Amygdala (tissue), 56 donors: ENCODE measurements around the gene NEDD8.
A peak's percentile ranks its signal among the peaks of the same experiment; 100 is the strongest.
"Not testable (repeated sequence)": the region's sequence is repeated elsewhere in the genome, so short reads cannot be mapped to it uniquely, and the experiment has no call there.

Experiments used
- DNase-seq, 56 donors: peaks; one replicate each; lab custom pipeline; 2025; lab: John Stamatoyannopoulos, UW

NEDD8 gene

DNA sequence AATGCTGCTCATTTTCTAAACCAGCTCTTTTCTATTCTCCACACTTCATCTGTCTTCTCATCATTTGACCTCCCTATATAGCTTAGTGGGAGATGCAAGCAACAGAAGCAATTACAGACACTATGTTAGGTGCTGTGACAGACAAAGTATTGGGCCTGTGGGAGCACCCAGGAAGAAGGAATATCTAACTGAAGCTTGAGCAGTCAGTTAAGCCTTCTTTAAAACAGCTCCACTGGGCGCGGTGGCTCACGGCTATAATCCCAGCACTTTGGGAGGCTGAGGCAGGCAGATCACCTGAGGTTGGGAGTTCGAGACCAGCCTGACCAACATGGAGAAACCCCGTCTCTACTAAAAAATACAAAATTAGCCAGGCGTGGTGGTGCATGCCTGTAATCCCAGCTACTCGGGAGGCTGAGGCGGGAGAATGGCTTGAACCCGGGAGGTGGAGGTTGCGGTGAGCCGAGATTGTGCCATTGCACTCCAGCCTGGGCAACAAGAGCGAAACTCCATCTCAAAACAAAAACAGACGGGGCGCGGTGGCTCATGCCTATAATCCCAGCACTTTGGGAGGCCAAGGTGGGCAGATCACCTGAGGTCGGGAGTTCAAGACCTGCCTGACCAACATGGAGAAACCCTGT, 28.8 kb downstream of the NEDD8 start:
- not testable (repeated sequence) for DNase-seq

DNA sequence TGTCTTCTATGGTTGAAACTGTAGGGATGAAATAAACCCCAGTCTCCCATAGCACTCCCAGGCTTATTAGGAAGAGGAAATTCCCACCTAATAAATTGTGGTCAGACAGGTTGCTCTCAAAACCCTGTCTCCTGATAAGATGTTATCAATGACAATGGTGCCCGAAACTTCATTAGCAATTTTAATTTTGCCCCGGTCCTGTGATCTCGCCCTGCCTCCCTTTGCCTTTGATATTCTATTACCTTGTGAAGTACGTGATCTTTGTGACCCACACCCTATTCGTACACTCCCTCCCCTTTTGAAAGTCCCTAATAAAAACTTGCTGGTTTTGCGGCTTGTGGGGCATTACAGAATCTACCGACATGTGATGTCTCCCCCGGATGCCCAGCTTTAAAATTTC, 29.6 kb downstream of the NEDD8 start:
- not testable (repeated sequence) for DNase-seq

DNA sequence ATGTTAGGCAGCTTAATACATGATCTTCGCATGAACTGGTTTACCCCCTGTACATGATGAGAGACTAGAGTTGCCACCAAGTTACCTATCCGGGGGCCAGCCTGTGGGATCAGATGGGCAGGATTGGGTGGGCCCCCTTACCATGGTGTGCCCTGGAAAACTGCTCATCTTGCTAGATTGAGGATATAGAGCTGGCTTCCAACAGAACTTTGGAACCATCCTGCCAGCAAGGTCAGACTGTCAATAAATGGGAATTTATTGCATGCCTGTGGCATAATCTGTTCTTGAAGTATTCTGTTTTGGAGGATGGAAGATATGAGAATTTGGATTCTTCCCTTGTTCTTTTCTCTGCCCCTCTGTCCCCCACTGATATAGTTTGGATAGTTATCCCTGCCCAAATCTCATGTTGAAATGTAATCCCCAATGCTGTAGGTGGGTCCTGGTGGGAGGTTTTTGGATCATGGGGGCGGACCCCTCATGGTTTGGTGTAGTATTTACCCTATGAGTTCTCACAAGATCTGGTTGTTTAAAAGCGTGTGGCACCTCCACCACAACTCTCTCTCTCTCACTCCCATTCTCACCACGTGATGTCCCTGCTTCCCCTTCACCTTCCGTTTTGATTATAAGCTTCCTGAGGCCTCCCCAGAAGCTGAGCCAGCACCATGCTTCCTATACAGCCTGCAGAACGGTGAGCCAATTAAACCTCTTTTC, 33.2 kb downstream of the NEDD8 start:
- DNase-seq = no peak

DNA sequence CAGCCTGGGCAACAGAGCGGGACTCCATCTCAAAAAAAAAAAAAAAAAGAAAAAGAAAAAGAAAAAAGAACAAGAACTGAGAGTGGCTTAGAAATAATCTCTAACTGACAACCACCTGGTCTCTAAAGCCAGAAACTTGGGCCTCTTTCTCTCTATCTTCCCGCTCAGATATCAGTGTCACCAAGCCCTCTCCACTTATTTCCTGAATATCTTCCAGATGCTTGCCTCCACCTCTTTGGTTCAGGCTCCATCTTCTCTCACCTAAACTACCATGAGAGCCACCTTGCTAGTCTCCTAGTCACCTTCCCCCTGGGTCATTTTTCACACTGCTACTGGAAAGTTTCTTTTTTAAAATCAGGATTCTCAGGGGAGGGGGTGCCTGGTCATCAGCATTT, 35.1 kb downstream of the NEDD8 start:
- no peak for DNase-seq

DNA sequence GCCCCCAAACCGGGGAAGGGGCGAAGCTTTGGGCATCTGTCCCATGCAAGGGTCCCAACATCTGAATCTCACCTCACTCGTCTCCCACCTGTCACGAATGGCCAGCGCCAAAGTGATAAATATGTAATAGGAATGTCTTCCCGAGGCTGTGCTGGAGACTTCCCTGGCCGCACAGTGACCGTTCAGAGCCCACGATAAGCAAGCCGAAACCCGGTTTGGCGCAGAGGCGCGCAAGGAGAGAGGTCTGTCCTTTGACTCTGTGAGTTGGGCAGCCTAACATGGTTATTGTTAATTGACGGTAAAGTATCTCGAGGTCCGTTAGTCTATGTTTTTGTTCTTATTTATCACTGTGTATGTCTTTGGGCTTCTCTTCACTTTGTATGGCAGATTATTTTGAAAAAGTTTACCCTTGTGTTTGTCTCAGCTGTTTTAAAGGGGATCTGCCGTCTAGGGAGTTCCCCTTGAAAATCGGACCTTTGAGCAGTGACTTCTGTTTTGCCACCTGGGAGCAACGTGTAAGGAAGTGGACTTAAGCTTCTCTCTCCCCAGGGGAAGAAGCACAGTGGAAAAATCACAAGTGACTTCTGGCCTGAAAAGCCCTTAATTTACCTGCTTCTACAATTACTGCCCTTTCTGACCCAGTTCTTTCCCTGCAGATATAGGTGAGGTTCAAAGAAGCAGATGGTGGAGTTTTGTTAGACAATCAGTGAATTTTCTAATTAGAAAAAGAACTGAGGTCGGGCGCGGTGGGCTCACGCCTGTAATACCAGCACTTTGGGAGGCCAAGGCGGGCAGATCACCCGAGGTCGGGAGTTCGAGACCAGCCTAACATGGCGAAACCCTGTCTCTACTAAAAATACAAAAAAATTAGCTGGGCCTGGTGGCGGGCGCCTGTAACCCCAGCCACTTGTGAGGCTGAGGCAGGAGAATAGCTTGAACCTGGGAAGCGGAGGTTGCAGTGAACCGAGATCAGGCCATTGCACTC, 35.8 kb downstream of the NEDD8 start:
- DNase-seq = peak in 1 of 56 donors; percentile 37

DNA sequence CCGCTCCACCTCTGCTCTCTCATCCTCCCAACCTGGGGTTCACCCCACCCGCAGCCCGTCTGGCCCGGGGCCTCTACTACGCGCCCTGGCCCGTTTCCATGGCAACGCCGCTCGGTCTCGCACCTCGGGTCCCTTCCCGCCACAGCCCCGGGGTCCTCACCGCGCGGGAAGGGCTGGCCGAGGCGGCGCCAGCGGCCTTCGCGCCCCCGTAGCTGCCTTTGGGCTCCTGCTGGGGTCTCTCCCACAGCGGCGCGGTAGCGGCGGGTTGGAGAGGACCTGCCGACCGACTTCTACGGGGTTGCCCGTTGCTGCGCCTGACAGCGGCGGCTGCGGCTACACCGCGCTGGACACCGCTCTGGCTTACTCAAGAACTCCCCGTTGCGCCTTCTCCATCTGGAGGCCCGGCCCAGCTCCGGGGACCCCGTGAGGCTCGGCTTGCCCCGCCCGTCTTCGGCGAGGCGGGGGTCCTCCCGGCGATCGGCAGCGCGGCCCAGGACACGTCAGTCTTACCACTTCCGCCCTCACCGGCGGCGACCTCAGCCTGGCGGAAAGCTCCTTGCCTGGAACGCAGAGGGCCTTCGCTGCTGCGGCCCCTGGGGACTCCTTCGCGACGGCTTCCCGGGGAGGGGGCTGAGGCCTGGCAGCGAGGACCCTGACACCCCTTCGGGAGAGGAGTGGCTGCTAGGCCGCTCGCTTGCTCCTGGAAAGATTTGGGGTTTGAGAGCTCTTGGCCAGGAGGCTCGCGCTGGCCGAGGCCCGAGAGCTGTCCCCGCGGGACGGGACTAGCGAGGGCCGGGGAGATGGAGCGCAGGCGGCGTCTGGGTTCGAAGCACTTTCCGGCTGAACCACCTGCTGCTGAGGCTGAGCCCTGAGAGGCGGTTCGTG, 36.7 kb downstream of the NEDD8 start, which contains the start of gene TM9SF1:
TM9SF1 (minus strand) TSS at position 256 of the 885 bp plus-strand sequence. CDS start 422 bp downstream, outside the sequence.
- DNase-seq = peak; percentile 17 to 88 (median 74)

DNA sequence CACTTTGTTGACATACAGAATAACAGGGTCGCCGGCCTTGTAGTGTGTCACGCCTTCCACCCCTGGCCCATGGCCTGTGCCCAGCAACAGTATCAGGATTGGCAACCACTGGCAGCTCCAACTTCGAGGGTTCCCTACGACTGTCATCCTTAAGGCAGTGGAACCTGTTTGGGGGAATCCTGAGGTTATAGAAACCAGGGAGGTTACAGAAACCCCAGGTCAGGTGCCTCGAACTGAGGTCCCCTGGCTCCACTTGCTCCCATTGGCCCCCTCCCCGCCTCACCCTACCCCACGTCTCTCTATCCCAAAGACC, 37.3 kb downstream of the NEDD8 start:
- DNase-seq = no peak

DNA sequence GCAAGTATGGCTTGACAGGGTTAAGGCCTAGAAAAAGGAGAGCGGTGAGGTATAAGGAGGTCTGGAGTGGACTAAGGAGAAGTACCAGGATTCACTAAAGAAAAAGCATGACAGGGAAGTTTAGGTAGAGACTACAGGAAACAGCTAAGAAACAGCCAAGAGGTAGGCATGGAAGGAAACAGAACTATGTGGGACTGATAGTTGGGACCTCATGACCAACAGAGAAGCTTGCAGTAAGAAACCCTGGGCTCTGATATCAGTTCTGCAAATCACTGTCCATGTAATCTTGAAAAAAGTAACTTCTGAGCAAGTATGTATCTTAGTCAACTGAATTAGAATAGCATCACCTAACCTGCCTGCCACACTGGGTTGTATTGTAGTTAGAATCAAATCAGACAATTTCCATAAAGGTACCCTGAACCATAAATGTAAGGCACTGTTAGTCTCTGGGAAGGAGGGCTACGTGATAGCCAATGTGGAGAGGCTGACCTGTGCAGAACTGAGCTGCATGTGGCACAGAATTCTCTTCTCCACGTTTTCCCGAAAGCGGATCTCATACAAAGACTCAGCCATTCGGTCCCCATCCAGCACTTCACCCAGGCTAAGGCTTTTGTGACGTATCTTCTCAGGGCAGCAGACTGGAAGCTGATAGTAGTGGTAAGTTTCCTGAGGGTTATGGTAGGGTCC, 37.8 kb downstream of the NEDD8 start:
- no peak for DNase-seq

DNA sequence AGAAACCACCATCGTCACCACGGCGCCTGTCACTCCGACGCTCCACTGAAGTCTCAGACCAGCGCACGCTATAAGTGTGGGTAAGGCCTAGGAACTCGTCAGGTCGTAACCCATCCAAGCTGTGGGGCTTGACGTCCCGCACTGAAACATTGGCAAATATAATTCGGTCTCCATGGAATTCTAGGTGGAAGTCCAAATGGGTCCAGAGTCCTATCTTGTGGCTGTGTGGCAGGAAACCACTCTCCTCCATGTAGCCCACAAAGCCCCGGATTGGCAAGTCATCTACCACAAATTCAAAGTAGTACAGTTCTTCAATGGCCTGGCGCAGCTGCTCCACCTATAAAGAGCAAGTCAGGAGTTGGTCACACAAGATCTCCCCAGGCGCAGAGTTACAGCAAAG, 39.2 kb downstream of the NEDD8 start:
- DNase-seq = no peak

DNA sequence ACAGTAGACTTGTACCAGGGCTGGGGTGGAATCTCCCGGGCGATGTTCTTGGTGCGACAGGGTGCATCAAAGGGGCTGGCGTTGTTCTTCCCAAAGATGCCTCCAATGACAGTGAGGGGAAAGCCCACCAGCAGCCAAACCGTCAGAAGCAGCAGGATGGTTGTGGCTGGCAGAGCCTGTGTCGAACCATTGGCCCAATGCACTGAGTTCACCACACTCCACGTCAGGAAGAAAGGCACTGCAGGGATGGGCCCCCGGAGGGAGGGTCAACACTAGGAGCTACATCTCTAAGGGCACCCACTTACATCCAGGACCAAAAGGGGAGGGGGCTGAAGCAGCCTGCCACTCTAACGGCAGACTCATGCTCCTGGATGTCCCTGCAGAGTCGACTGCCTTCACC, 41.8 kb downstream of the NEDD8 start:
- no peak for DNase-seq

DNA sequence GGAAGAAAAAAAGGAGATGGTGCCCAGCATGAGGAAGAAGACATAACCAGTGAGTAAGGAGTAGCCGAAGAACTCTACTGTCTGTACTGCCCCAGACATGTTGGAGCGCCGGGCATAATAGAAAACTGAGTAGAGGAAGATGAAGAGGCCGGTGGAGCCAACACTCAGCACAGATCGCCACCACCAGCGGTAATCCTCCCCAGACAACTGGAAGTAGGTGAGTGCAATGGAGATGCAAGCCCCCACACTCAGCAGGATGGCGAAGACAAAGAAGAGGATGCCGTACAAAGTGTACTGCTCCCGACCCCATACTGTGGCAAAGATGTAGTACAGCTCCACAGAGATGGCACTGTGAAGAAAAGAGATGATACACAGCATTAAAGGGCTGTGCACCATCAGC, 42.7 kb downstream of the NEDD8 start:
- no peak for DNase-seq

DNA sequence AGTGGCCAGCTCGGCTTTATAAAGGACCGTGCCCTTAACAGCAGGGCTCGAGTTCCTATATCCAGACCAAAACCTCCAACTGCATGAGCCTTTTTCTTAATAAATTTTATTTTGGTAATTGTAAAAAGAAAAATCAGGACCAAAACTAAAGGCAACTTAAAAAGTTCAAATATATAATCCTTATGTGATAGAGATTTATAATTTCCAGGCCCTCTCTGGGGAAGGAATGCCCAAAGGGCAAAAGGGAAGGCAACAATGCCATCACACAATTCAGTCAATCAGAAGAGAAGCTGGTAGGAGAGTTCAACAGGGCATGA, 43.1 kb downstream of the NEDD8 start:
- no peak for DNase-seq

DNA sequence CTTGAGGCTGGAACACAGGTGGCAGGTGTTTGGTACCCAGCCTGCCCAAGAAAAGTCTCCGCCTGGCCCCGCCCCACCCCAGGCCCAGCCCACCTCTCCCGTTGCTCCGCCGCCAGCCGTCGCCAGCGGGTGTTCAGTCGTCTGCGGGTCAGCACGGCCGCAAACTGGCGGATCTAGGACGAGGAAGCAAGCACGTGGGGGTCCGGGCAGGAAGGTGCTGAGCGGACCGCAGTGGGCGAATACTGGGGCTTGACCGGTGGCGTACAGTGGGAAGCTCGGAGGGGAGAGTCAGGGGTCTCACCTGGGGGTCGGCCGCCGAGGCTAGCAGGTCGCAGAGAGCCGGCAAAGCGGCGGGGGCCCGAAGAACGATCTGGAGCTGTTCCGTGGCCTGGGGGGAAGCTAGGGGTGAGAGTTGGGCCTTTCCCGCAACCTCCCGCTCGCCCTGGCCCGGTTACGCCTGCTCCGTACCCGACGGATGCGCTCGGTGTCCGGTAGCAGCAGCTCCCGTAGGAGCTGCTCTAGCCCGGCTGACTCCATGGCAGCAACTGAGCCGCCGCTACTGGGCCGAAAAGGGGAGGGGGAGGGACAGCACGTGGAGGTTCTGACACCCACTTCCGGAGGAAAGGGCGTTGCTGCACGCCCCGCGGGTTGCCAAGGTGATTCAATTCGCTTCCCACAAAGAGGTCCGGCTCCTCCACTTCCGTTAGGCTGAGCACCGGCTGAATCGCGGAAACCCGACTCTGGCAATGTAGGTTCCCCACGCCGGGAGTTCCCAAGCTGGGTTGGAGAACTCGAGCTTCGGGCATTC, 43.7 kb downstream of the NEDD8 start, which contains the start of gene IPO4:
IPO4 (minus strand) TSS at position 566 of the 808 bp plus-strand sequence; CDS start at position 537, 29 bp downstream.
- peak; percentile 68 to 97 (median 93) for DNase-seq

DNA sequence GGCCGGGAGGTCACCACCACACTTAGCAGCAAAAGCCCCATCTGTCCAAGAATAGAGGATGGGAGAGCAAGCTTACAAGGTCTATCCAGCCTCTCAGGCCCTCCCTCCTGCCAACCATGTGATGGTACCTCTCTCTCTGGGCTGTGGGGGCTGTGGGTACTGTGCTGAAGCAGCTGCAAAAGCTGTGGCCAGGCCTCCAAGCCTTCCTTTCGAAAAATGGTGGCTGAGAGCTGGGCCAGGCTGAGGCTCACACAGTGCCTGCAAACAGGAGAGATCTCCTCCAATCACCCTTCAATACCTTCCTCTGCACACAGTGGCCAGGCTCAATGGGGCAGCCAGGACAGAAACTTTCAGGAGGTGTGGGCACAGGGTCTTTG, 44.6 kb downstream of the NEDD8 start:
- DNase-seq = no peak

DNA sequence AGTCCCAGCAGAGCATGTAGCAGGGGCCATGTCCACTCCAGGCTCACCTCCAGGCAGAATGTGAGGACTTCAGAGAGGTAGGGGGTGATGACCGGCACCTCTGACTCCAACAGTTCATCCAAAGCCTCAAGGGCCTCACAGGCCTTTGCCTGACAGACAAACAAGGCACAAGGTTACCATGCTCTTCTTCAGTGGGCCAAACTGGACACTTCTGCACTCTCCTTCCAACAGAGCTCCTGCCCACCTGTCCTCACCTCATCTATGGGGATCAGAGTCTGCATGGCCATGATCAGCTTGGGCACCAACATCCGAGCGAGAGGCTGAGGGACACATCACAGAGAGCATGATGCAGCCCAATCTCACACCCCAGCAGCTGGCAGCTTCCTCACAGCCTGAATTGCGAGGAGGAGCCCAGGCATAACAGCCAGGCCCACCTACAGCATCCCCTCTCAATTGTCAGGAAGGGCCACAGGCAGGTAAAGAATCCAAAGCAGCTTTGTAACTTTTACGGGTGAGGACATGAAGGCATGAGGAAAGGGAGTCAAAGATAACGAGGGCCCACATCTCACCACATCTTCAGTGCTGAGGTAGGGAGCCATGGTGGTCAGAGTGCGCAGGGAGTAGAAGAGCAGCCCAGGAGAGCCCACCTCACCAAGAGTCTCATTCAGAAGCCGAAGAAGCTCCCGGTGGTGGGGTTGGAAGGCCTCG, 45.2 kb downstream of the NEDD8 start:
- no peak for DNase-seq

DNA sequence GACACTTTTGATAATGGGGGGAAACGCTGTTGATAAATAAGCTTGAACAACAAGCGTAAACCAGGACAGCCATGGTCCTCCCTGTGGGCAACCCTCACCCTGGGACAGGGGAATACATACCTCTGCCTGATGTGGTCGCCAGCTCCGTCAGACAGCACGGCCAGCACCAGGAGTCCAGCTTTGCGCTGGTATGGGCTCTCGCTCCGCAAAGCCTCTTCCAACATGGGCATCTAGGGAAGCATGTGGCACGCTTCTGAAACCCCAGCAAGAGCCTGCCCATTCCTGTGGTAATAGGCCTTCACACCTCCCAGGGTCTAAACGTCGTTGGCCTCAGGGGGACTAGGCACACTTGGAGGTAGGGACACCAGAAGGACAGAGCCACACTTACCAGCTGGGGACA, 46.4 kb downstream of the NEDD8 start:
- DNase-seq = no peak

DNA sequence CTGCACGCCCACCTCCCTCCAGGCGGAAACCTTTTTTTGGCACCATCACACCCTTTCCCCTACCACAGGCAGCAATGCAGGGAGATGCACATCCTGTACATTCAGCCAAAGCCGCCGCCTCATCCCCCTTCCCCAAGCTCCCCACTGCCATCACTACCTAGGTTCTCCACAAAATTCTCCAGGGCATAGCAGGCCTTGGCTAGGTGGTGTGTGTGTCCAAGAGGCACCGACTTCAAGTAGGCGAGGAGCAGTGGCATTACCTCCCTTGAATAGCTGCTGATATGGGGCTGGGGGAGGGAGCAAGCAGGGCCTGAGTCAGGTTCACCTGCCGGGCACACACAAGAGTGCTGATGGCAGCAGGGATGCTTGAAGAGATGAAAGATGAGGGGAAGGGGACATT, 47.1 kb downstream of the NEDD8 start:
- DNase-seq = no peak
